GM08714 (cell line): ENCODE data around the gene BROX.
"Not testable (repeated sequence)": the region's sequence is repeated elsewhere in the genome, so short reads cannot be mapped to it uniquely, and the experiment has no call there.

ENCODE experiments used
- H3K4me3 ChIP-seq: fragments of 200-500 bp; sonication (Bioruptor generic); 2 replicates; pipeline ENCODE4 v1.5.1; 2014; ENCODE audit warnings: mild to moderate bottlenecking, low read length, inconsistent platforms
- ZNF274 ChIP-seq: IDR thresholded peaks from 2 replicates; pipeline ENCODE4 v1.6.1; 2012; ENCODE audit warnings: mild to moderate bottlenecking, low read depth, low read length

The BROX gene

GRCh38 chr1:222709700-222710153 lies 2.6 kb upstream of the BROX start:
- no peak overlapping the region for H3K4me3 ChIP-seq
- TF ChIP-seq ZNF274, result no peak

- no peak for TF ChIP-seq ZNF274
- H3K4me3 ChIP-seq, result peak overlapping the region; percentile 95
Measured at GRCh38 chr1:222711319-222712252, 778 bp upstream of the BROX start.

- no peak for TF ChIP-seq ZNF274
- H3K4me3 ChIP-seq, result peak overlapping the region; percentile 91
Measured at GRCh38 chr1:222713091-222713961, 962 bp downstream of the BROX start.

GRCh38 chr1:222716393-222716792 lies 4.0 kb downstream of the BROX start:
- no peak overlapping the region for H3K4me3 ChIP-seq
- no peak for TF ChIP-seq ZNF274

GRCh38 chr1:222728746-222729145 lies 16.4 kb downstream of the BROX start:
- H3K4me3 ChIP-seq, result no peak overlapping the region
- no peak for TF ChIP-seq ZNF274

- TF ChIP-seq ZNF274, result no peak
- no peak overlapping the region for H3K4me3 ChIP-seq
Measured at GRCh38 chr1:222730866-222731265, 18.5 kb downstream of the BROX start.

- TF ChIP-seq ZNF274, result no peak
Measured at GRCh38 chr1:222732216-222733159, 20.1 kb downstream of the BROX start.

GRCh38 chr1:222734740-222735139 lies 22.4 kb downstream of the BROX start:
- TF ChIP-seq ZNF274, result no peak

More at GRCh38 chr1:222732216-222733159, 20.1 kb downstream of the BROX start:
- H3K4me3 ChIP-seq, result peak overlapping the region; percentile 47; the same call in 1 of the 2 replicates

GRCh38 chr1:222736470-222736869 lies 24.1 kb downstream of the BROX start:
- no peak overlapping the region for H3K4me3 ChIP-seq
- no peak for TF ChIP-seq ZNF274

More at GRCh38 chr1:222734740-222735139, 22.4 kb downstream of the BROX start:
- no peak overlapping the region for H3K4me3 ChIP-seq

- no peak within 1 kb of the TSS for H3K4me3 ChIP-seq
Measured at GRCh38 chr1:222736972-222737371, 24.6 kb downstream of the BROX start, which contains the start of gene FAM177B. FAM177B (plus strand) TSS chr1:222737202; CDS start chr1:222746546, 9,344 bp downstream.

GRCh38 chr1:222739465-222739864 lies 27.1 kb downstream of the BROX start:
- no peak for TF ChIP-seq ZNF274
- H3K4me3 ChIP-seq, result no peak overlapping the region

More at GRCh38 chr1:222736972-222737371, 24.6 kb downstream of the BROX start, which contains the start of gene FAM177B:
- no peak for TF ChIP-seq ZNF274

- TF ChIP-seq ZNF274, result no peak
Measured at GRCh38 chr1:222739929-222740328, 27.6 kb downstream of the BROX start.

GRCh38 chr1:222741630-222742457 lies 29.5 kb downstream of the BROX start:
- not testable (repeated sequence) for H3K4me3 ChIP-seq

More at GRCh38 chr1:222739929-222740328, 27.6 kb downstream of the BROX start:
- no peak overlapping the region for H3K4me3 ChIP-seq
